SW 1271 (cell line): Measurements from ENCODE around the gene MANSC1.
A peak's percentile ranks its signal among the peaks of the same experiment; 100 is the strongest.

Experiments
- DNase-seq, 2 experiments: peaks; one replicate each; lab custom pipeline; 2025; lab: John Stamatoyannopoulos, UW

Gene MANSC1

GRCh38 chr12:12349711-12350665, at the start of gene MANSC1:
Gene MANSC1 (minus strand): TSS chr12:12350242. CDS start chr12:12343314, 6,928 bp downstream.
- no peak for DNase-seq

- no peak for DNase-seq
Observed at GRCh38 chr12:12399161-12399560, 49.1 kb upstream of the MANSC1 start.

DNA sequence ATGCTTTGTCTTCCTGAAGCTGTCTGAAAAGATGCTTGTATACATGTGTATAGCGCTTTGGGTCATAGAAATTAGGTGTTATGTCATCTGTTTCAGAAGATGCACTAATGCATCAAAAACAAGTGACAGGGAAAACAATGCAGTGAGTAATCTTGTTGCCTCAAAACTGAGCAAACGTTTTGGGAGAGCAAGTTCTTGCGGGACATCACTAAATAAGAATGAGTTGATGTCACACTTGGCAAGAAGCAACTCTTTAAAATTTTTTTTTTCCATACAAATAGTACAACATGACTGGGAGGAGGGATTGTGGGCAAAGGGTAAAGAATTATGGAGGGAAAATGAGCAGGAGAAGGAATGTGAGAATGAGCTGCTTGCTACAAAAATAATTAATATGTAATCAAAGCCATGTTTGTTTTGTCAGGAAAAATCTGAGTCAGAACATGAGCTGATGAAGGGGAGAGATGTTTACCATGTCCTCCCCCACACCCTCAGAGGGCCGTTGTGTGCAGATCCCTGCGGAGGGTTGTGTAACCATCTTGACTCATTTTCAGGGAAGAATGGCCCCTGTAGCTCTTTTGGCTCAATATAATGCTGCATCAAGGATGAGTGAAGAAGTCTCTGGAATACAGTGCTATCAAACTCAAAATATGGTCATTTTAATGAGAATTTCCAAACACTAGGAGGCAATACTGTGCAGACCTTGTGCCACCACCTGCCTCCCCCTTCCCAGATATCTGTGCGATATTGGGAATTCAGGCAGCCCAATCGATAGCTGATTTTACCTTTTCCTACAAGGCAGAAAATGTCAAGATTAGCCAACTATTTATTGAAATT, 48.2 kb upstream of the MANSC1 start:
- no peak for DNase-seq

GRCh38 chr12:12397184-12397583, 47.1 kb upstream of the MANSC1 start:
- DNase-seq, result no peak

DNA sequence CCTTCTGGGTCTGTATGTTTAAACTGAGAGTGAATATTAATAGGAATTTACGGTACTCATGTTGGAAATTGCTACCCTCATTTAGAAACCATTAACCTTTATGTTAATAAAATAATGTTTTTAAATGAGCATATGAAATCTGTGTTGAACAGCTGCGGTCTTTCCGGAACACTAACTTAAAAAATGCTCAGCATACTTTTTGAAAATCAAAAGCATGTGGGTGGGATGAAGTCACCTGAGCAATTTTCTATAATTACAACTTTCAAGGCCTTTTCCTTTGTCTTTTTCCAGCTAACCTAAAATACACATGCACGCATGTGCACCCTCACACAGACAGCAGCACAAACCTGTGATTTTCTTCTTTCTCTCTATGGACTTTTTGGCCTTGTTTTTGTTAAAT, 46.7 kb upstream of the MANSC1 start:
- DNase-seq, result no peak

- no peak for DNase-seq
Observed at GRCh38 chr12:12393171-12393570, 43.1 kb upstream of the MANSC1 start.

DNA sequence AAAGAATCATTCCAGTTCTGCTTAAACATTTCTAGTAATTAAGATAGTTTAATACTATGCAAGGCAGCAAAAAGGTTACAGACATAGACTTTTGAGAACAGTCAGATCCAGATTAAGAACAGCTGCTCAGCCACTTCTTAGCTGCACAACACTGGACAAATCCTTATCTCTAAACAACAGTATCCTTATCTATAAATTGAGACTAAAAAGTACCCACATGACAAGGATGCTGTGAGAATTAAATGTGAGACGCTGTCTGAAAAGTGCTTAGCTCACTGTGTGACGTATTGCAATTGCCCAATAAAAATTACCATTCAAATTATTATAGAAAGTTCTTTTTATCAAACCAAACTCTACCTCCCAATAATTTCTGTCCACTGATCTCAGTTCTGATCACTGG, 42.4 kb upstream of the MANSC1 start:
- DNase-seq, result no peak

GRCh38 chr12:12387501-12387900, 37.5 kb upstream of the MANSC1 start:
- DNase-seq, result peak in 1 of 2 experiments; percentile 8

DNA sequence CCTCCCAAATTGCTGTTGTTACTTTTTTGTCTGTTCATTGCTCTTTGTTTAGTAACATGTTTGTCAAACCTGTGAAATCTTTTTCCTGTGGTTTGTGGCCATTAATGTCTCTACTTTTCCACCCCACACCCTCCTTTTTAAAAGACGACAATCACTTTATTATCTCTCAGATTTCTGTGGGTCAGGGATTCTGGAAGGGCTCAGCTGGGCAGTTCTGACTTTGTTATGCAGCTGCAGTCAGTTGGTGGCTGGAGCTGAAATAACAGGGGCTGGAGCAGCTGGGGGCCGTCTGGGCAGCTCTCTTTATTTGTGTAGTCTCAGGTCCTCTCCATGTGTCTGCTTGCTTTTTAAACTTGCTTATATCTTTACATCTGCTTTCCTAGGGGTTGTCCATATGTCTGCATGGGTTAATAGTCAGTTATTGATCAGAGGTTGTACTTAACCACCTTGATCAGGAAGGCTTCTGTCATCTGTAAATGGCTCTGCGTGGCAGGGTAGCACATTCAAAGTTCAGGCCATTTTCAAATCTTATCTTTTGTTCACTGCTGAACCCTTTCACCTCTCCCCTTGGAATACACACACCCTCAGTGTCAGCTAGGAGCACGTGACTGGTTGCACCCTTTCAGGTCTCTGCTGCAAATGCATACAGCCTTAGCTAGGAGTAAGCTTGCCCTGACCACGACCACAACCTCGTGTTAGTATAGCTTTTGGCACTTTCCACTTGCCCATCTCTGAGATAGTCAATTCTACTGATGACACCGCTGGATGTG, 34.7 kb upstream of the MANSC1 start:
- DNase-seq, result no peak

- DNase-seq, result no peak
Observed at GRCh38 chr12:12381982-12382381, 31.9 kb upstream of the MANSC1 start.

GRCh38 chr12:12380949-12381593, 31.0 kb upstream of the MANSC1 start:
- no peak for DNase-seq

DNA sequence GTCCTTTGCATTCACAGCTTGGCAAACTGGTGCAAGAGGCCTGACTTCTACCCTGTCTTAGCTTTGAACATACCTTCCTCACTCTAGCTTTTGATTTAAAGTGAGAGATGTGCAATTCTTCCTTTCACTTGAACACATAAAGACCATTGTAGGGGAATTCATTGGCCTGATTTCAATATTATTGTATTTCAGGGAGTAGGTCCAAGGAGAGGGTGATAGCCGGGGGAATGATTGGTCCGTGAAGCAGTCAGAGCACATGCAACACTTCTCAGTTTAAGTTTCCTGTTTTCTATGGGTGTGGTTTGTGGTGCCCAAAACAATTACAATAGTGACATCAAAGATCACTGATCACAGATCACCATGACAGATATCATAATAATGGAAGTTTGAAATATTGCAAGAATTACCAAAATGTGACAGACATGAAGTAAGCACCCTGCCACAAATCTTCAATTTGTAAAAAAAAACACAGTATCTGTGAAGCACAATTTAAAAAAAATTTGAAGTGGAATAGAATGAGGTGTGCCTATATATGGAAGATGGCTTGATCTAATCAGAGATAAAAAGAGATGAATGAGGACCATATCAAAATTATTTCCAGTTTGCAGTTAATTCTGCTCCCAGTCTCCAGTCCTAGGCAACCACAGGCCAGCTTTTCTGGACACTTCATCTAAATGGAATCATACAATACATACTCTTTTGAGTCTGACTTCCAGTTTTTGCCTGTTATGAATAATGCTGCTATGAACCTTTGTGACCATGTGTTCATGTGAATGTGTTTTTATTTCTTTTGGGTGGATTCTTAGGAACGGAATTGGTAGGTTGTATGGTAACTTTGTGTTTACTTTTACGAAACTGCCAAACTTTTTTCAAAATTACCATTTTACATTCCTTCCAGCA, 30.0 kb upstream of the MANSC1 start:
- no peak for DNase-seq

- DNase-seq, result no peak
Observed at GRCh38 chr12:12378616-12379015, 28.6 kb upstream of the MANSC1 start.

GRCh38 chr12:12376646-12377448, 26.8 kb upstream of the MANSC1 start:
- peak; percentile 21 to 81 for DNase-seq

GRCh38 chr12:12372946-12373722, 23.1 kb upstream of the MANSC1 start:
- no peak for DNase-seq

GRCh38 chr12:12367482-12367998, 17.5 kb upstream of the MANSC1 start:
- no peak for DNase-seq

- DNase-seq, result no peak
Observed at GRCh38 chr12:12366701-12367481, 16.8 kb upstream of the MANSC1 start.

- no peak for DNase-seq
Observed at GRCh38 chr12:12365931-12366431, 15.9 kb upstream of the MANSC1 start.
